ENCODE measurements around the gene AGFG2. TPM values are rescaled to one million over a fixed set of nuclear protein-coding genes. Genes with fewer than 3 reads are reported as not detected.

AGFG2 gene
- total and polyA plus RNA-seq, 4 donors = 37.2 to 48.8 (median 42.3) TPM

GRCh38 chr7:100570954-100571828 lies 32.2 kb downstream of the AGFG2 start:
- DNase-seq (ENCODE audit: low spot score) = no peak
- H3K27ac ChIP-seq (ENCODE audit: low read depth in 1 of 2, low read length in 2 of 2) = peak overlapping the region; percentile 20 to 51
- WGBS = 53% methylated on average over 26 of the region's 26 CpGs
- no peaks in the 10 kb centered on the region for H3K9me3 ChIP-seq (ENCODE audit: control insufficient read depth in 4 of 4, low read length in 3 of 4)
- no peak overlapping the region for H3K9ac ChIP-seq (ENCODE audit: low read depth in 1 of 2, low read length in 2 of 2)
- H3K36me3 ChIP-seq (ENCODE audit: control insufficient read depth in 4 of 4, insufficient read depth in 3 of 4, low read depth in 1 of 4, low read length in 3 of 4) = peaks cover 0 to 4% (median 3%) of the 10 kb centered on the region in 4 donors
- H3K4me1 ChIP-seq (ENCODE audit: control insufficient read depth in 4 of 4, insufficient read depth in 4 of 4, low read length in 3 of 4) = peaks cover 20 to 61% (median 45%) of the 10 kb centered on the region in 4 donors
- no peaks in the 10 kb centered on the region for H3K27me3 ChIP-seq (ENCODE audit: control insufficient read depth in 4 of 4, insufficient read depth in 4 of 4, low read length in 3 of 4)
- H3K4me3 ChIP-seq (ENCODE audit: low read depth in 1 of 3, low read length in 3 of 3) = no peak overlapping the region
- TF ChIP-seq JUND (IDR thresholded peaks at IDR 0.05) = no peak
- no peak for TF ChIP-seq ATF3 (IDR thresholded peaks at IDR 0.05)
- TF ChIP-seq HNF4A (conservative IDR thresholded peaks at IDR 0.05) = no peak
- no peak for TF ChIP-seq FOXA2 (IDR thresholded peaks at IDR 0.05)
- TF ChIP-seq RAD21 (IDR thresholded peaks at IDR 0.05) = no peak
- no peak for TF ChIP-seq MAX (IDR thresholded peaks at IDR 0.05)
- no peak for TF ChIP-seq GABPA (IDR thresholded peaks at IDR 0.05 in 1 of 2, conservative IDR thresholded peaks at IDR 0.05 in 1 of 2)
- no peak for TF ChIP-seq ZBTB33 (IDR thresholded peaks at IDR 0.05)
- TF ChIP-seq CTCF (IDR thresholded peaks at IDR 0.05; ENCODE audit: low read depth, low read length, missing input control) = no peak
- TF ChIP-seq FOXA1 (IDR thresholded peaks at IDR 0.05) = no peak
- TF ChIP-seq REST (IDR thresholded peaks at IDR 0.05) = no peak
- TF ChIP-seq NR2F2 (IDR thresholded peaks at IDR 0.05) = no peak
- no peak for TF ChIP-seq RXRA (IDR thresholded peaks at IDR 0.05)
- TF ChIP-seq HNF4G (IDR thresholded peaks at IDR 0.05) = no peak
- TF ChIP-seq SP1 (IDR thresholded peaks at IDR 0.05) = no peak
- TF ChIP-seq TAF1 (conservative IDR thresholded peaks at IDR 0.05) = no peak
- TF ChIP-seq EGR1 (IDR thresholded peaks at IDR 0.05; ENCODE audit: low read depth in 2 of 2) = no peak

Measured in liver (tissue), 9 donors.